ENCODE data around the gene KIF3A.

KIF3A gene

GRCh38 chr5:132765311-132766019 lies 28.1 kb upstream of the KIF3A start:
- TF ChIP-seq, protein P1, sequence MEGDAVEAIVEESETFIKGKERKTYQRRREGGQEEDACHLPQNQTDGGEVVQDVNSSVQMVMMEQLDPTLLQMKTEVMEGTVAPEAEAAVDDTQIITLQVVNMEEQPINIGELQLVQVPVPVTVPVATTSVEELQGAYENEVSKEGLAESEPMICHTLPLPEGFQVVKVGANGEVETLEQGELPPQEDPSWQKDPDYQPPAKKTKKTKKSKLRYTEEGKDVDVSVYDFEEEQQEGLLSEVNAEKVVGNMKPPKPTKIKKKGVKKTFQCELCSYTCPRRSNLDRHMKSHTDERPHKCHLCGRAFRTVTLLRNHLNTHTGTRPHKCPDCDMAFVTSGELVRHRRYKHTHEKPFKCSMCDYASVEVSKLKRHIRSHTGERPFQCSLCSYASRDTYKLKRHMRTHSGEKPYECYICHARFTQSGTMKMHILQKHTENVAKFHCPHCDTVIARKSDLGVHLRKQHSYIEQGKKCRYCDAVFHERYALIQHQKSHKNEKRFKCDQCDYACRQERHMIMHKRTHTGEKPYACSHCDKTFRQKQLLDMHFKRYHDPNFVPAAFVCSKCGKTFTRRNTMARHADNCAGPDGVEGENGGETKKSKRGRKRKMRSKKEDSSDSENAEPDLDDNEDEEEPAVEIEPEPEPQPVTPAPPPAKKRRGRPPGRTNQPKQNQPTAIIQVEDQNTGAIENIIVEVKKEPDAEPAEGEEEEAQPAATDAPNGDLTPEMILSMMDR (conservative IDR thresholded peaks at IDR 0.05; ENCODE audit: low read length), result no peak
- no peak overlapping the region for H3K4me3 ChIP-seq (ENCODE audit: low read length)
- no peak for DNase-seq (ENCODE audit: low read depth)

DNA sequence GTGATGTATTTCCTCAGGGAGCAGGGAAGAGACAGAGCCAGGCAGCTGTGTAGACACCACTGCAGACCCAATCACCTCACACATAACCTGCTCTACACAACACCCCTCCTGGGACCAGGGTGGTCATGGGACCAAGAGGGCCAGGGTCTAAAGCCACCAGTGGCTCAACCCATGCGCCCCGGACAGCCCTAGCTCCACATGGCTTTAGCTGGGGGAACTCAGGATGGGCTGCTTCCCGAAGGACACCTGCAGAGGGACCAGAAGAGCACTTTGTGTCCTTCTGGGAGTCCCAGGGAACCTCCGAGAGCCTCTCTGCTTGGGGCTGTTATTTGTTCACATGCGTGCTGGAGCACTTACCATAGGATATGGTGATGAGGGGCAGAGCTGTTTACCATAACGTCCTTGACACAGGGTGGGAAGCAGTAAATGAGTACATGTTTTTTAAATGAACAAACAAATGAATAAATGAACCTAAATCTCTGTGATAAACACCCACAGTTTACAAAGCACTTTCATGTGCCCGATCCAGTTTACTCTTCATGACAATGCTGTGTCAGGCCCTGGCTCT lies 27.4 kb upstream of the KIF3A start:
- DNase-seq (ENCODE audit: low read depth), result no peak
- H3K4me3 ChIP-seq (ENCODE audit: low read length), result no peak overlapping the region
- TF ChIP-seq, protein P1 (conservative IDR thresholded peaks at IDR 0.05; ENCODE audit: low read length), result no peak

DNA sequence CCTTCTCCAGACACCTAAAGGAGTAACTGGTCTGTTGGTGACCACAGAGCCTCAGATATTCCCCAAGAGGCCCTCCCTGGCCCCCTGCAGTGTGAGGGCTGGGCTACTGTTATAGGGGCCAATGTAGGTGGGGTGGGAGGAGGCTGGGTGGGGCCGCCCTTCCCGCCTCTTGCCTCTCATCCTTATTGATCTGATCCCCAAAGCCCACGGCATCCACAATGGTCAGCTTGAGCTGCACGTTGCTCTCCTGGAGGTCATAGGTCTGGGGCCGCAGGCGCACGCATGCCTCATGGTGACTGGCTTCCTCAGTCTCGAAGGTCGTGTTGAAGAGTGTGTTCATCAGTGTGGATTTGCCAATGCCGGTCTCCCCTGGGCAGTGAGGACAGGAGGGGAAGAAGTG lies 26.7 kb upstream of the KIF3A start:
- no peak overlapping the region for H3K4me3 ChIP-seq (ENCODE audit: low read length)
- TF ChIP-seq, protein P1 (conservative IDR thresholded peaks at IDR 0.05; ENCODE audit: low read length), result no peak
- DNase-seq (ENCODE audit: low read depth), result no peak

GRCh38 chr5:132763181-132764036 lies 26.1 kb upstream of the KIF3A start:
- TF ChIP-seq, protein P1 (conservative IDR thresholded peaks at IDR 0.05; ENCODE audit: low read length), result no peak
- no peak overlapping the region for H3K4me3 ChIP-seq (ENCODE audit: low read length)
- DNase-seq (ENCODE audit: low read depth), result no peak

DNA sequence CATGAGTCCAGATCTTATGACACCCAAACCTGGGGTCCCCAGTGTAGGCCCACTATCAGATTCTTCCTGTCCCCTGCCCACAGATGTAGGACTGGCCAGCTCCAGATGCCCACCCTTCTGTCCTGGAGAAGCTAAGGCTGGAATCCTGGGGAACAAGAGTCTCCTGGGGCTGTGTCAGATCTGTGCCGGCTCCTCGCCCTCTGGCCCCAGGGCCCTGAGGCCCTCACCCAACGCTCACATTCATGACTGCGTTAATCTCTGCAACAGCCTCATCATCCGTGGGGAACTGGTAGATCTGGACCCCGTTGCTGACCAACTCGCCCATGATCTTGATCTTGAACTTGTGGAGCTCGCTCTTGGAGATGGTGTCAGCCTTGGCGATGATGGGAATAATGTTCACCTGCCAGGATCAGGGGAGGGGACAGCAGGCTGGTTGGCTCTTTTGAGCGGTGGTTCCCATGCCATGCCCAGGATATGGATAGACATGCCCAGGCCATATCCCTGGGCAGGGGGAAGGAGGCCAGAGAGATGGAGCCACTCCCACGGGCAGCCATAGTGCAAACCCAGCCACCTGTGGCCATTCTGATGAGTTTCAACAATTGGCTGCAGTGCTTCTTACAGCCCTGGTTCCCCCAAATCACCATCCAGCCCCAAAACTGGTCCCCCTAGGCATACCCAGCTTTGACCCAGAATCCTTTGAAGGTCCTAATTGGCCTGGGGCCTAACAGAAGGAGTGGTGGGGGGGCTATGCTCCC lies 25.1 kb upstream of the KIF3A start:
- no peak overlapping the region for H3K4me3 ChIP-seq (ENCODE audit: low read length)
- TF ChIP-seq, protein P1 (conservative IDR thresholded peaks at IDR 0.05; ENCODE audit: low read length), result no peak
- no peak for DNase-seq (ENCODE audit: low read depth)

GRCh38 chr5:132761321-132762240 lies 24.2 kb upstream of the KIF3A start:
- DNase-seq (ENCODE audit: low read depth), result no peak
- TF ChIP-seq, protein P1 (conservative IDR thresholded peaks at IDR 0.05; ENCODE audit: low read length), result no peak
- no peak overlapping the region for H3K4me3 ChIP-seq (ENCODE audit: low read length)

All from AG10803 (cell line).